AG04449 (cell line): Measurements from ENCODE around the gene WHAMM.

Experiments
- CTCF ChIA-PET: fragments of 350-600 bp; formaldehyde crosslinking; extraction: SDS; loops from one replicate; lab custom pipeline; 2021; ENCODE audit warnings: antibody characterized with exemption; lab: Yijun Ruan, JAX
- POLR2A ChIA-PET: fragments of 400-600, 350-600 bp; formaldehyde crosslinking; extraction: SDS; loops from one replicate; lab custom pipeline; 2020; ENCODE audit warnings: antibody characterized with exemption, inconsistent platforms; lab: Yijun Ruan, JAX
- DNase-seq: peaks from one replicate; pipeline ENCODE4 v3.0.0-alpha.2; 2010; ENCODE audit warnings: low read depth, low spot score
- H3K4me3 ChIP-seq: 2 replicates; pipeline ENCODE4 v1.5.1; 2011; ENCODE audit warnings: low read depth, mild to moderate bottlenecking, control low read depth, low read length
- TF ChIP-seq, protein P1 (sequence below): IDR thresholded peaks from one replicate; pipeline ENCODE4 v1.5.1; 2011; ENCODE audit warnings: mild to moderate bottlenecking, moderate library complexity, low read length, control low read depth, inconsistent platforms; ENCODE audit not compliant: insufficient read depth; ENCODE audit errors: missing control alignments

The WHAMM gene

GRCh38 chr15:82789491-82789890 is 19.9 kb upstream of the WHAMM start:
- TF ChIP-seq, protein P1, sequence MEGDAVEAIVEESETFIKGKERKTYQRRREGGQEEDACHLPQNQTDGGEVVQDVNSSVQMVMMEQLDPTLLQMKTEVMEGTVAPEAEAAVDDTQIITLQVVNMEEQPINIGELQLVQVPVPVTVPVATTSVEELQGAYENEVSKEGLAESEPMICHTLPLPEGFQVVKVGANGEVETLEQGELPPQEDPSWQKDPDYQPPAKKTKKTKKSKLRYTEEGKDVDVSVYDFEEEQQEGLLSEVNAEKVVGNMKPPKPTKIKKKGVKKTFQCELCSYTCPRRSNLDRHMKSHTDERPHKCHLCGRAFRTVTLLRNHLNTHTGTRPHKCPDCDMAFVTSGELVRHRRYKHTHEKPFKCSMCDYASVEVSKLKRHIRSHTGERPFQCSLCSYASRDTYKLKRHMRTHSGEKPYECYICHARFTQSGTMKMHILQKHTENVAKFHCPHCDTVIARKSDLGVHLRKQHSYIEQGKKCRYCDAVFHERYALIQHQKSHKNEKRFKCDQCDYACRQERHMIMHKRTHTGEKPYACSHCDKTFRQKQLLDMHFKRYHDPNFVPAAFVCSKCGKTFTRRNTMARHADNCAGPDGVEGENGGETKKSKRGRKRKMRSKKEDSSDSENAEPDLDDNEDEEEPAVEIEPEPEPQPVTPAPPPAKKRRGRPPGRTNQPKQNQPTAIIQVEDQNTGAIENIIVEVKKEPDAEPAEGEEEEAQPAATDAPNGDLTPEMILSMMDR: no peak
- DNase-seq: no peak
- POLR2A ChIA-PET: no interaction called here
- CTCF ChIA-PET: no interaction called here
- no peak overlapping the region for H3K4me3 ChIP-seq

GRCh38 chr15:82790321-82790720 is 19.1 kb upstream of the WHAMM start:
- ChIA-PET POLR2A (no interaction called here), CTCF (no interaction called here)
- no peak overlapping the region for H3K4me3 ChIP-seq
- DNase-seq: no peak
- TF ChIP-seq, protein P1: no peak

DNA sequence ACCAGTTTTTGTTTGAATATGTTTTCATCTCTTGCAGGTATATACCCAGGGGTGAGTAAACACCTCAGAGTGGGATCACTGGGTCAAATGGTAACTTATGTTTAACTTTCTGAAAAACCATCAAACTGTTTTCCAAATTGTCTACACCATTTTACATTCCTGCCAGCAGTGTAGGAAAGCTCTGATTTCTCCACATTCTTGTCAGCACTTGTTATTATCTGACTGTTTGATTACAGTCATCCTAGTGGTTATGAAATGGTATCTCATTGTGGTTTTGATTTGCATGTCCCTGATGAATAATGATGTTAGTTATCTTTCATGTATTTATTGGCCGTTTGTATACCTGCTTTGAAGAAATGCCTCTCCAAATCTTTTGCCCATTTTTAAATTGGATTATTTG is 17.4 kb upstream of the WHAMM start:
- TF ChIP-seq, protein P1: no peak
- ChIA-PET CTCF (no interaction called here), POLR2A (no interaction called here)
- DNase-seq: no peak
- H3K4me3 ChIP-seq: no peak overlapping the region

- TF ChIP-seq, protein P1: no peak
- ChIA-PET POLR2A (no interaction called here), CTCF (no interaction called here)
- no peak for DNase-seq
- H3K4me3 ChIP-seq: no peak overlapping the region
Observed at GRCh38 chr15:82793737-82794136, 15.7 kb upstream of the WHAMM start.

GRCh38 chr15:82798104-82798503 is 11.3 kb upstream of the WHAMM start:
- TF ChIP-seq, protein P1: no peak
- no peak for DNase-seq
- H3K4me3 ChIP-seq: no peak overlapping the region
- CTCF ChIA-PET: no interaction called here
- POLR2A ChIA-PET: no interaction called here

GRCh38 chr15:82798531-82799166 is 10.8 kb upstream of the WHAMM start:
- CTCF ChIA-PET: no interaction called here
- no peak overlapping the region for H3K4me3 ChIP-seq
- TF ChIP-seq, protein P1: no peak
- POLR2A ChIA-PET: no interaction called here
- no peak for DNase-seq
